Subcutaneous preadipocyte (primary cell): Measurements from ENCODE around the gene BACE1-AS. TPM values are rescaled to one million over a fixed set of nuclear protein-coding genes. Genes with fewer than 3 reads are reported as not detected.

Source experiments
- small RNA-seq: library from RNA; depleted of rRNA; stranded (forward); fragments of <200 nt; gene quantifications from one replicate; pipeline ENCODE3, GENCODE V24; 2012
- total RNA-seq: library from RNA; depleted of rRNA; stranded (reverse); fragments of >200 nt; gene quantifications from 2 replicates; pipeline ENCODE4 v1.2.3, GENCODE V29; 2012

The BACE1-AS gene
- total RNA-seq, result 3.7 and 4.1 TPM in 2 replicates

DNA sequence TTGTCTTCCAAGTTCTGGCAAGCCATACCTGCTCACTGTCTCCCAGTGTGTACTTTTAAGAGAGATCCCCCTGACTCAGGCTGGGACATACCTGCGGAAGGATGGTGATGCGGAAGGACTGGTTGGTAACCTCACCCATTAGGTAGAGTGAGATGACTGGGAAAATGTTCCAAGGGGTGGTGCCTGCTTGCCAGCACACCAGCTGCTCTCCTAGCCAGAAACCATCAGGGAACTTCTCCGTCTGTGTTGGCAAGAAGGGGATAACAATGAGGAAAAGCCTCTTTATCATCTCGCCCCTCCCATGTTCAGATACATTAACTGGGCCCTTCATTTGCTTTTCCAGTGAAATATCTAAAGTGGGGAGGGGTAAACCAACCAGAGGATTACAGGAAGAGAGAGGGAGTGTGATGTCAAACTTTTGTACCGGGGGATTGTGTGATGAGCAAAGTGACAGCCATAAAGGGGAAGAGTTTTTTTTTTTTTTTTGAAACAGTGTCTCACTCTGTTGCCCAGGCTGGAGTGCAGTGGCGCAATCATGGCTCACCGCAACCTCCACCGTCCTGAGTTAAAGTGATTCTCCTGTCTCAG, at the start of gene BACE1-AS:
Gene BACE1-AS (plus strand): TSS at position 538 of the 588 bp plus-strand sequence.

DNA sequence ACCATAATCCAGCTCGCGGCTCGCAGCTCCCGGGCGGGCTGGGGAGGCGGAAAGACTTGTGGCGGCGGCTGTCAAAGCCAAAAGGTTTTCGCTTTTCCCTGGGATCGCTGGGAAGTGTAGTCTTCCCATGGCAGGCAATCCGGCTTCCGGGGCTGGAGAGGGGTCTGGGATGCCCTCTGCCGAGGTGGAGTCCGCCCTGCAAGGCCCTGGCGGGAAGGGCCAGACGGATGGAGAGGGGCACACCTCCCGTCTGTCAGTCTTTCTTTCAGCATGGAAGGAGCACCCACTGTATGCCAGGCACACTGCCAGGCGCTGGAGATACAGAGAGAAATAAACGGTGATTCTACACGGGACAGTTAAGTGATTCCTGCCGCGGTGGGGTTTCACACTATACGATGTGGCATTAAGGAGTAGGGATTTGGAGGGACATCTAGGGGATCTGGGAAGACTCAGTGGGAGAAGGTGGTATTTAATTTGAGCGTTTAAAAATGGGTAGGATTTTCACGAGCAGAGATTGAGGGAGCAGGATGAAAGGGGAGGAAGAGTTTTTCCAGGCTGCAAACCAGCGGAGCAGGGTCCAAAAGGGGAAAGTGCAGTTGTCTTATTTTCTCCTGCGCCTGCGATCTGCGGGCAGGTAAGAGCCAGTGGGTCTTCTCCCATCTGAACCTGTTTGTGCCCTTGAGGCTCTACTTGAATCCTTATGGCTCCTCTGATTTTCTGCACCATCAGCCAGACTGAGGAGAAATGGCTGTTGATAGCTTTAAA, 25.2 kb downstream of the BACE1-AS start, which contains the start of gene BACE1:
Gene BACE1 (minus strand): TSS at position 60 of the 765 bp plus-strand sequence. CDS start 461 bp downstream, outside the sequence.

DNA sequence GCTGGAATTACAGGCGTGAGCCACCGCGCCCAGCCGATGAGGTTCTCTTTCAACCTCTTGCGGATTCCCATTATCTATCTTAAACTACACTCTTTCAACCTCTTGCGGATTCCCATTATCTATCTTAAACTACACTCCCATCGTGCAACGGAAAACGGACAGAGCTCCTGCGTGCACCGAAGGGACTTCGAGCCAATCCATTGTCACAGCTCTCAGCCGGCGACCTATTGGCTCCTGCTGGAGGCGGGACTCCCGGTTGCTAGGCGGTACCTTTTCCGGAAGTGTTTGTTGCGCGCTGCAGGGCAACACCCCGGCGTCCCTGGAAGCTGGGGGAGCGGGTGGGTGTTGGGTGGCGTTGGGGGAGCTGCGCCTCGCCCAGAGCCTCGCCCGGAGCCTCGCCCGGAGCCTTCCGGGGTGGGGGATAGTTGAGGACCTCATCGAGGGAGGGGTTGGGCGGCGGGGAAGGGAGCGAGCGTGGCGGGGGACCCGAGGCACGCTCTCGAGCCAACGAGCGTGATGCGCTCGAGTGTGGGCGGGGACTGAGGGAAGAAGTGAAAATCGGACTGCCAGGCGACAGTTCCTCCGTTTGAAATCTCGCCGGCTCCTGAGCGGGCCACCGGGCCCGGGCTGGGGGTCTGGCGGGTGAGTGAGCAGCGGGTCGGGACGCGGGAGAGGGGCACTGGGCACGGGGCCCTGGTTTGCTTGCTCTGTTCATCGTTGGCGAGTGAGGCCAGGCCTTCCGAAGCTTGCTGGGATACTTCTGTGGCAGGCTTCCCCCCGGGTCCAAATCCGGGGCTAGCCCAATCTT, 36.6 kb downstream of the BACE1-AS start, which contains the start of gene CEP164:
Gene CEP164 (plus strand): TSS at position 288 of the 808 bp plus-strand sequence. CDS start 10,733 bp downstream, outside the sequence.

Small RNA genes lying within 50 kb of the gene (small RNA-seq; reads per million reads assigned to genes)
- gene RF00564, result not detected

Other genes starting within 250 kb of the BACE1-AS start
- gene SIK3, start 192.9 kb upstream of the BACE1-AS start, total RNA-seq, result 15.4 and 23.1 TPM in 2 replicates
- gene PAFAH1B2, start 147.1 kb upstream of the BACE1-AS start, total RNA-seq, result 93.7 and 138 TPM in 2 replicates
- gene SIDT2, start 112.6 kb upstream of the BACE1-AS start, total RNA-seq, result 10.3 and 16.2 TPM in 2 replicates
- gene TAGLN, start 92.0 kb upstream of the BACE1-AS start, total RNA-seq, result 6.3 and 62.5 TPM in 2 replicates
- gene PCSK7, start 59.3 kb upstream of the BACE1-AS start, total RNA-seq, result 29.0 and 43.0 TPM in 2 replicates
- 10.3 and 12.5 TPM in 2 replicates for gene RNF214, start 58.7 kb upstream of the BACE1-AS start, total RNA-seq
- gene BACE1, start 24.9 kb downstream of the BACE1-AS start, total RNA-seq, result 24.6 and 27.8 TPM in 2 replicates
- 26.5 and 41.1 TPM in 2 replicates for gene CEP164, start 36.5 kb downstream of the BACE1-AS start, total RNA-seq